Dendritic cell treated with granulocyte-macrophage colony-stimulating factor and Interleukin-4, amounts not matched to agents 40 ng/mL and 50 ng/mL, for 4 days (primary cell): ENCODE data around the gene MBD6.

Experiments
- H3K27ac Mint-ChIP-seq: one replicate; pipeline ENCODE4 v1.8.0; 2022; ENCODE audit warnings: mild to moderate bottlenecking, mixed read lengths
- H3K27me3 Mint-ChIP-seq: one replicate; pipeline ENCODE4 v1.8.0; 2022; ENCODE audit warnings: mild to moderate bottlenecking, mixed read lengths
- H3K36me3 Mint-ChIP-seq: one replicate; pipeline ENCODE4 v1.8.0; 2022; ENCODE audit warnings: low read depth, mixed read lengths
- H3K4me1 Mint-ChIP-seq: one replicate; pipeline ENCODE4 v1.8.0; 2022; ENCODE audit warnings: low read depth, mixed read lengths
- H3K4me3 Mint-ChIP-seq: one replicate; pipeline ENCODE4 v1.8.0; 2022; ENCODE audit warnings: mild to moderate bottlenecking, moderate library complexity, mixed read lengths
- H3K9me3 Mint-ChIP-seq: one replicate; pipeline ENCODE4 v1.8.0; 2022; ENCODE audit warnings: mixed read lengths
- intact Hi-C: fragments of 100-400 bp; cut with micrococcal nuclease; formaldehyde crosslinking; loops from one replicate; pipeline ENCODE4 v1.15.0; 2022

MBD6 gene

DNA sequence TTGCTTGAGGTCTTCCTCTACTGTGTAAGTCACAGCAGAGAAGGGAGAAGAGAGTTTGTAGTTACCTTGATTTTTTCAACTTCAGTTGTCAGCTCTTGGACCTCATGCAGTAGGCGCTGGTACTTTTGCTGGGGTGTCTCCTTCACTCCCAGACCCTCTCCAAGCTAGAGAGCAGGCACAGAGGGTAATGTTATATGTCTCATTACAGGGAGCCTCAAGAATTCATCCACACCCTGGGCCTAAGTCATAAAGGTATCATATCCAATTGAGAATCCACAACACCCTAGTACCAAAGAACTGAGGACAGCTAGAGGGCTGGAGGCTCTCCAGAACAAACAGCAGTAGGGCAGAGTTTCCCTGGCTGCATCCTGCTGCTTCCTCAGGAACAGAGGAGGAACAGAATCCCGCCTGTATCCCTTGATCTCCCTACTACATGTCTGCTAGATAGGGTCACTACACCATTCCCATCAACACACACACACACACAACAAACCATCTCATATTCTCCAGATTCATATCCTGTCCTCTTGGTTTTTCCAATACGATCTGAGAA lies 12.4 kb downstream of the MBD6 start:
- Mint-ChIP-seq H3K9me3 (no peaks in the 10 kb centered on the region), H3K4me3 (no peak overlapping the region), H3K27ac (no peak overlapping the region), H3K36me3 (peaks cover 100% of the 10 kb centered on the region), H3K4me1 (peaks cover 8% of the 10 kb centered on the region), H3K27me3 (no peaks in the 10 kb centered on the region)
- intact Hi-C loops, result no loop called here

DNA sequence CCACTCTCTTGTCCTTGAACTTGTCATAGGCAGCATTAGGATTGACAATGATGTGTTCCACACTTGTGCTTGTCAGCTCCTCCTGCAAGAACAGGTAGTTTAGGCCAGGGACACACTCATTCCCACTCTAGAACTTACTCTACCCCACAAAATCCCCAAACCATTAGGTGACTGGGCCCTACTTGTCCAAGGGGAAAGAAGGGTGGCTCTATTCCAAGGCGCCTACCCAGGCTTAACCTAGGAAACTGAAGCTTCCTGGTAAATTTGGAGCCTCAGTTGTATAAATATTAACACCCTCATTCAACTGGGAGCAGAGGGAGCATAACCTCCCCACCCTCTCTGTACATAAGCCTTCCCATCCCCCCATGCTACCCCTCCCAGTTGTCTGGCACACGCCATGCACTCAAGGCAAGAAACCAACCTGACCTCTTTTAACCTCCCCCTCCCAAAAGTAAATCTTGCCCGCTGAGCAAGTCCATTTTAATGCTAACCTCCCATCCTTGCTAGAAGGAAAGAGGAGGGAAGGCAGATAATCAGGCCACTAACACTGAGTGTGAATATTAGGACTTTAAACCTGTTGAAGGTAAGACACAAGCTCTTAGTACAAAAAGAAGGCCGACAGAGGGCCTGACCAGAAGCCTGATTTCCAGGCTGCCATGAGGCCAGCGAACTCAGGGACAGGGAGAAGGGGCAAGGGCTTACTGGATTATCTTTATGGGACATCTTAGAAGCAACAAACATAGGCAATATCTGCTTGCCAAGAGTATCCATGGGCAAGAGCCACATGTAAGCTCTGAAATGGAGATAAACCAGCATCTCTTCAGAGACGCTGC lies 13.4 kb downstream of the MBD6 start:
- H3K27ac Mint-ChIP-seq, result no peak overlapping the region
- no peaks in the 10 kb centered on the region for H3K27me3 Mint-ChIP-seq
- H3K9me3 Mint-ChIP-seq, result no peaks in the 10 kb centered on the region
- H3K36me3 Mint-ChIP-seq, result peaks cover 100% of the 10 kb centered on the region
- intact Hi-C loops, result no loop called here
- H3K4me1 Mint-ChIP-seq, result peaks cover 8% of the 10 kb centered on the region
- no peak overlapping the region for H3K4me3 Mint-ChIP-seq

DNA sequence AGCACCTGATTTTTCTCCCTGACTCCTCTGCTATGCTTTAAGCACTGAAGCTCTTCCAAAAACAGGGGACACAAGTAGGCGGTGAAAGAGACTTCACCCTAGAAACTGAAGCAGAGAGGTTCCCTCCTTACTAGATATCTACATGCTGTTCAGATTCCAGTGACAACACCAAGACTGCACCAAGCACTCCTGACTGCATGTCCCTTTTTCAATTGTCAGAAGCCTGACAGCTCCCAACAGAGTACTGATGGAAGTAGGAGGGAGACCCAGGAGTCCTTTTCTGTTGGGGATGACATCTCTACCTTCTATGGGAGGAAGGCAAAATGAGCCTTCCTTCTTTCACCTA lies 13.9 kb downstream of the MBD6 start:
- H3K27me3 Mint-ChIP-seq, result no peaks in the 10 kb centered on the region
- H3K36me3 Mint-ChIP-seq, result peaks cover 100% of the 10 kb centered on the region

DNA sequence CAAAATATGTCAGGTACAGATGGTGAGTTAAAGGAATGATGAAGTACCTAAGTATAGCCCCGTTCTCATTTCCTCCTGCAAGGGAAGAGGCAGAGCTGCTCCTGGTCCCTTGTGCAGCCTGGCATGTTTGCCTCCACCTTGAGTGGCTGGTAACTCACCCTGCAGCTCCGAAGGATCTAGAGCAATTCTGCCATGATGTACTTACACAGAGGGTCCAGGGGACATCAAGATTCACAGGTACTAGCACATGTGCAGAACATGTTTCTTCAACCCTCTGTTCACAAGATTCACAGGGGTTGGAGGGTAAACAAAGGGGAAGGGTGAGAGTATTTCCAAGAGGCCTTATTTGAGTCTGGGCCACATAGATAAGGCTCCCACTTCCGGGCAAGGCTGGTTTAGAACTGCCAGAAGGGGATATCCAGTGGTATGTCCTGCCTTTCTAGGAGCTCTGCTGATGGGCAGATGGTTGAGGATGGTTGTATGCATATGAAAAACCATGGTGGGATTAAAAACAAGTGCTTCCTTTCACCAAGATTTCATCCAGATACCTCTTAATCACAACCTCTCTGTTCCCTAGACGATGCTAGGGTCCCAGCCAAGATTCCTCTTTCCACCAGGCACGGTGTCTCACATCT lies 16.6 kb downstream of the MBD6 start:
- Mint-ChIP-seq H3K4me1 (peaks cover 11% of the 10 kb centered on the region), H3K9me3 (no peaks in the 10 kb centered on the region), H3K27ac (no peak overlapping the region), H3K4me3 (no peak overlapping the region), H3K27me3 (no peaks in the 10 kb centered on the region), H3K36me3 (peaks cover 92% of the 10 kb centered on the region)
- intact Hi-C loops, result no loop called here

More for the DNA sequence above, 13.9 kb downstream of the MBD6 start:
- Mint-ChIP-seq H3K4me3 (no peak overlapping the region), H3K9me3 (no peaks in the 10 kb centered on the region), H3K4me1 (peaks cover 8% of the 10 kb centered on the region), H3K27ac (no peak overlapping the region)
- intact Hi-C loops, result no loop called here

DNA sequence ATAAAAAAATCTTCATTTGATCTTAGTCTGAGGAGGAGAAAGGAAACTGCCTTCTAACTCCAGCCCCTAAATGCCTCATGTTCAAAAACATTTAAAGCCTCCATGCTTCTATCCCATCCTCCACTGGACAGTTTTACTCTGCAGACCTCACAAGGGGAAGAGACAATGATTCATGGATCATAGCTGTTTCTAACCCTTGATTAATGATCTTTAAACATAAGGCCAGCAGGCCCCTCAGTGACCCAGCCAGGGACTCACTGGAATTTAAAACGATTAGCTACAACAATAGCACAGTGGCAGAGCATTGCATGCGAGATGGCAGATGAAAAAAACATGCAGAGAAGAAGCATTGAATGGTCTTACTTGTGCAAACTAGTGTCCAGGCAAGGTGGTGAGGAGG lies 18.4 kb downstream of the MBD6 start:
- intact Hi-C loops, result no loop called here
- Mint-ChIP-seq H3K4me3 (no peak overlapping the region), H3K36me3 (peaks cover 85% of the 10 kb centered on the region), H3K27me3 (no peaks in the 10 kb centered on the region), H3K27ac (no peak overlapping the region), H3K9me3 (no peaks in the 10 kb centered on the region), H3K4me1 (peaks cover 25% of the 10 kb centered on the region)

GRCh38 chr12:57541717-57542116 lies 19.1 kb downstream of the MBD6 start:
- intact Hi-C loops, result no loop called here
- Mint-ChIP-seq H3K27me3 (no peaks in the 10 kb centered on the region), H3K4me1 (peaks cover 31% of the 10 kb centered on the region), H3K36me3 (peaks cover 84% of the 10 kb centered on the region), H3K9me3 (no peaks in the 10 kb centered on the region), H3K4me3 (no peak overlapping the region), H3K27ac (no peak overlapping the region)

GRCh38 chr12:57543581-57543980 lies 21.0 kb downstream of the MBD6 start:
- Mint-ChIP-seq H3K4me1 (peaks cover 40% of the 10 kb centered on the region), H3K27me3 (peaks cover 4% of the 10 kb centered on the region), H3K4me3 (no peak overlapping the region), H3K27ac (no peak overlapping the region), H3K9me3 (no peaks in the 10 kb centered on the region), H3K36me3 (peaks cover 69% of the 10 kb centered on the region)
- intact Hi-C loops, result no loop called here

GRCh38 chr12:57545809-57546437 lies 23.3 kb downstream of the MBD6 start:
- H3K4me3 Mint-ChIP-seq, result peak overlapping the region; percentile 91
- peaks cover 27% of the 10 kb centered on the region for H3K27me3 Mint-ChIP-seq
- H3K4me1 Mint-ChIP-seq, result peaks cover 57% of the 10 kb centered on the region
- H3K27ac Mint-ChIP-seq, result peak overlapping the region; percentile 91
- no peaks in the 10 kb centered on the region for H3K9me3 Mint-ChIP-seq
- peaks cover 45% of the 10 kb centered on the region for H3K36me3 Mint-ChIP-seq
- intact Hi-C loops, result loop anchor here (5.0 kb wide), 1 partner anchor 206 kb away; the partner anchor contains the start of gene CDK4

GRCh38 chr12:57546438-57547287 lies 24.0 kb downstream of the MBD6 start, which contains the start of gene DCTN2:
TSS of gene DCTN2 (minus strand) at chr12:57547192. CDS start at chr12:57547063, 129 bp downstream.
- peak within 1 kb of the TSS; percentile 91 for H3K27ac Mint-ChIP-seq
- peaks cover 38% of the 10 kb centered on the region for H3K36me3 Mint-ChIP-seq
- peak within 1 kb of the TSS; percentile 91 for H3K4me3 Mint-ChIP-seq
- no peaks in the 10 kb centered on the region for H3K9me3 Mint-ChIP-seq
- peaks cover 34% of the 10 kb centered on the region for H3K27me3 Mint-ChIP-seq
- peaks cover 57% of the 10 kb centered on the region for H3K4me1 Mint-ChIP-seq
- intact Hi-C loops, result loop anchor here (1.0 to 5.0 kb wide), 3 partner anchors 23 to 206 kb away; partner anchors contain the start of gene CDK4

GRCh38 chr12:57547288-57548012 lies 24.8 kb downstream of the MBD6 start:
- H3K9me3 Mint-ChIP-seq, result no peaks in the 10 kb centered on the region
- peaks cover 30% of the 10 kb centered on the region for H3K36me3 Mint-ChIP-seq
- H3K4me1 Mint-ChIP-seq, result peaks cover 57% of the 10 kb centered on the region
- H3K27ac Mint-ChIP-seq, result peak overlapping the region; percentile 91
- intact Hi-C loops, result loop anchor here (1.0 to 5.0 kb wide), 3 partner anchors 24 to 205 kb away; partner anchors contain the start of gene CDK4
- H3K4me3 Mint-ChIP-seq, result peak overlapping the region; percentile 91
- peaks cover 38% of the 10 kb centered on the region for H3K27me3 Mint-ChIP-seq

GRCh38 chr12:57548013-57548315 lies 25.3 kb downstream of the MBD6 start:
- peaks cover 57% of the 10 kb centered on the region for H3K4me1 Mint-ChIP-seq
- H3K36me3 Mint-ChIP-seq, result peaks cover 25% of the 10 kb centered on the region
- intact Hi-C loops, result loop anchor here (5.0 kb wide), 1 partner anchor 204 kb away; the partner anchor contains the start of gene CDK4
- no peak overlapping the region for H3K27ac Mint-ChIP-seq
- peaks cover 41% of the 10 kb centered on the region for H3K27me3 Mint-ChIP-seq
- H3K4me3 Mint-ChIP-seq, result no peak overlapping the region
- H3K9me3 Mint-ChIP-seq, result no peaks in the 10 kb centered on the region

GRCh38 chr12:57548488-57548887 lies 25.9 kb downstream of the MBD6 start:
- Mint-ChIP-seq H3K4me3 (no peak overlapping the region), H3K36me3 (peaks cover 20% of the 10 kb centered on the region), H3K27me3 (peaks cover 44% of the 10 kb centered on the region), H3K9me3 (no peaks in the 10 kb centered on the region), H3K4me1 (peaks cover 56% of the 10 kb centered on the region), H3K27ac (no peak overlapping the region)
- intact Hi-C loops, result loop anchor here (5.0 kb wide), 1 partner anchor 204 kb away; the partner anchor contains the start of gene CDK4
